GM23248 (cell line): ENCODE data around the gene UPF1.

Source experiments
- EZH2 ChIP-seq: fragments of 200-600 bp; sonication (generic); IDR thresholded peaks from 2 replicates; pipeline ENCODE4 v1.6.1; 2018; ENCODE audit warnings: antibody characterized with exemption, mild to moderate bottlenecking; ENCODE audit not compliant: insufficient read depth, poor library complexity, severe bottlenecking
- EZH2phosphoT487 ChIP-seq: fragments of 200-600 bp; sonication (generic); IDR thresholded peaks from 2 replicates; pipeline ENCODE4 v1.6.1; 2018; ENCODE audit warnings: antibody characterized with exemption, moderate library complexity, mild to moderate bottlenecking, low read depth; ENCODE audit not compliant: insufficient read depth

DNA sequence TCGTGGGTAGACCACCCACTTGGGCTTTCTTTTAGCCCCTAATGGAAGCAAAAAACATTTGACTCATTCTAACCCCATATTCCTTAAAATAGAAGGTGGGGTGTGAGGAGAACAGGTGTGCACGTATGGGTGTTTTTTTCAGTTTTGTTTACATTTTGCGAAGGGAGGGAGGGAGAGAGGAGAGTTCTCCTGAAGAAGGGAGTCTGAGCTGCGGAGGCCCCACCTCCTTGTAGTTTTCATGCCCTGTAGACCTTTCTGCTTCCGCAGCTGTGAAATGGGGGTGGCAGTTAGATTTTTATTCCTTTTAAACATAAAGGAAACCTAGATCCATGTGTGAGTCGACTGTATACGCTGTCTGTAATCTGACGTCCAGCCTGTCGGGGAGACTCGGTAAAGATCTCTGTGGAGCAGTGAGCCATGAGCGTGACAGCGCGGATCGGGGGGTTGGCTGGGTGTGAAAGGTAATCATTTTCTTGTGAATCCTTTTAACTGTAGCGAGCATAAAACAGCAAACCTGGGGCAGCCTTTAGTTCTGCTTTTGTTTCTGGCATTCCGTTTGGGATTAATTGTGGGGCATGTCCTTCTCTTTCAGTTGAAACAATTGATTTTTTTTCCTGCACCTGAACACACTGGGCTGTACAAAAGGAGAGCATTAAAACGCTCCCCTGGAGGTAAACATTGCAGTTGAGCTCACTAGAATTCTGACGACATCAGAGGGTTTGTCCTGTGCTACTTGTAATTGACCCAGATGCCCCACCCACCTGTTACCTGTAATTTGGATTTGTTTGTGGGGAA lies 2.3 kb downstream of the UPF1 start:
- TF ChIP-seq EZH2phosphoT487 (no peak), EZH2 (no peak)
